OCI-LY7 (cell line): ENCODE data around the gene TAF4.

Experiments
- EZH2phosphoT487 ChIP-seq: fragments of 200-600 bp; sonication (generic); IDR thresholded peaks from 2 replicates; pipeline ENCODE4 v1.6.1; 2018; ENCODE audit warnings: low read depth, borderline replicate concordance, mild to moderate bottlenecking, mixed run types, antibody characterized with exemption, low read length, moderate library complexity, mixed read lengths
- TF ChIP-seq, protein P1 (sequence below): fragments of 200-600 bp; sonication (generic); conservative IDR thresholded peaks from 2 replicates; pipeline ENCODE4 v1.5.1; 2014; ENCODE audit warnings: mild to moderate bottlenecking, antibody characterized with exemption, low read length, moderate library complexity, mixed read lengths

DNA sequence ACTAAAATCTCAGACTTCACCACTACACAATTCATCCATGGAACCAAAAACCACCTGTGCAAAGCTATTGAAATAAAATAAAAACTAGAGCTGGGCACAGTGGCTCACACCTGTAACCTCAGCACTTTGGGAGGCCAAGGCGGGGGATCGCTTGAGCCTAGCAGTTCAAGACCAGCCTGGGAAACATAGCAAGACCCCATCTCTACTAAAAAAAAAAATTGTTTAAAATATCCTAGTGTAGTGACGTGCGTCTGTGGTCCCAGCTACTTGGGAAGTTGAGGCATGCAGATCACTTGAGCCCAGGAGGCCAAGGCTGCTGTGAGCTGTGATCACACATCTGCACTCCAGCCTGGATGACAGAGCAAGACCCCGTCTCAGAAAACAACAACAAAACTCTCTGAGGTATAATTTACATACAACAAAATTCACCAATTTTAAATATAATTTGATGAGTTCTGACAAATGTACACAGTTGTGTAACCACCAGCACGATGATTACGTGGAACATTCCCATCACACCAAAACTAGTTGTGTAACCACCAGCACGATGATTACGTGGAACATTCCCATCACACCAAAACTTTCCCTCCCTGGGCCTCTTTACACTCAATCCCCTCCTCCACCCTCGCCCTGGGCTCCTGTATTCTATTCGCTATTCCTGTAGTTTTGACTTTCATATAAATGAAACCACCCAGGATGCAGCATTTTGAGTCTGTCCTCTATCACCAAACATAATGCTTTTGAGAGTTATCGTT lies 107.5 kb downstream of the TAF4 start:
- no peak for TF ChIP-seq EZH2phosphoT487
- TF ChIP-seq, protein P1, sequence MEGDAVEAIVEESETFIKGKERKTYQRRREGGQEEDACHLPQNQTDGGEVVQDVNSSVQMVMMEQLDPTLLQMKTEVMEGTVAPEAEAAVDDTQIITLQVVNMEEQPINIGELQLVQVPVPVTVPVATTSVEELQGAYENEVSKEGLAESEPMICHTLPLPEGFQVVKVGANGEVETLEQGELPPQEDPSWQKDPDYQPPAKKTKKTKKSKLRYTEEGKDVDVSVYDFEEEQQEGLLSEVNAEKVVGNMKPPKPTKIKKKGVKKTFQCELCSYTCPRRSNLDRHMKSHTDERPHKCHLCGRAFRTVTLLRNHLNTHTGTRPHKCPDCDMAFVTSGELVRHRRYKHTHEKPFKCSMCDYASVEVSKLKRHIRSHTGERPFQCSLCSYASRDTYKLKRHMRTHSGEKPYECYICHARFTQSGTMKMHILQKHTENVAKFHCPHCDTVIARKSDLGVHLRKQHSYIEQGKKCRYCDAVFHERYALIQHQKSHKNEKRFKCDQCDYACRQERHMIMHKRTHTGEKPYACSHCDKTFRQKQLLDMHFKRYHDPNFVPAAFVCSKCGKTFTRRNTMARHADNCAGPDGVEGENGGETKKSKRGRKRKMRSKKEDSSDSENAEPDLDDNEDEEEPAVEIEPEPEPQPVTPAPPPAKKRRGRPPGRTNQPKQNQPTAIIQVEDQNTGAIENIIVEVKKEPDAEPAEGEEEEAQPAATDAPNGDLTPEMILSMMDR: no peak
